ENCODE results near the gene WDSUB1.

DNA sequence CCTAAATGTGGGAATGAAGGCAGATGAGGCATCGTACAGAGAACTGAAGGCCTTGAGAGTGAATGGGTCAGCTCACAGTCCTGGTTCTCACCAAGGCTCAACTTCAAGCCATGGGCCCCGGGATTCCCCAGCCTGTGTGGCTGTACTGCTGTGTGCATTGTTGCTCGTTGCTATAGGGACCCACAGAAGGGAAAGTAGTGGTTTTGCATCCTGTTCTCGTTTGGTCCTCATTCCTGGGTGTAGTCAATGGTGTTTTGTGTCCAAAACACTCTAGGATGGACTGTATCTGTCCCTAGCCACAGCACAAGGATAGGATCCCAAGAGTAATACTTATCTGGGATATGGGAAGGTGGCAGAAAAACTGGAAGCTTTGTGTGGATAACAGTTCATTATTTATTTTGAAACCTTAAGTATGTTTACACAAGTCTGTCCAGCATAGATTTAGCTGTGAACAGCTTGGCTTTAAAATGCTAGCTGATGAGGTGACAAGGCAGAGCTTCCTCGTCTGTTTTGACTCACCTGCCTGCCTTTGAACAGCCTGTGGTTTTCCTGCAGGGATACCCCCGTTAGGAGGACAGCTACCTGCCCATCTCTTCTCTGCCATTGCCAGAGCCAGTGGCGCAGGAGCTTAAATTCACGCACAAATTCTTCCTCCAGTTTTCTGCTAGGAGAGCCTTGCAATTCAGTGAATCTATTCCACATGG, 85.0 kb downstream of the WDSUB1 start:
- TF ChIP-seq, protein P1, sequence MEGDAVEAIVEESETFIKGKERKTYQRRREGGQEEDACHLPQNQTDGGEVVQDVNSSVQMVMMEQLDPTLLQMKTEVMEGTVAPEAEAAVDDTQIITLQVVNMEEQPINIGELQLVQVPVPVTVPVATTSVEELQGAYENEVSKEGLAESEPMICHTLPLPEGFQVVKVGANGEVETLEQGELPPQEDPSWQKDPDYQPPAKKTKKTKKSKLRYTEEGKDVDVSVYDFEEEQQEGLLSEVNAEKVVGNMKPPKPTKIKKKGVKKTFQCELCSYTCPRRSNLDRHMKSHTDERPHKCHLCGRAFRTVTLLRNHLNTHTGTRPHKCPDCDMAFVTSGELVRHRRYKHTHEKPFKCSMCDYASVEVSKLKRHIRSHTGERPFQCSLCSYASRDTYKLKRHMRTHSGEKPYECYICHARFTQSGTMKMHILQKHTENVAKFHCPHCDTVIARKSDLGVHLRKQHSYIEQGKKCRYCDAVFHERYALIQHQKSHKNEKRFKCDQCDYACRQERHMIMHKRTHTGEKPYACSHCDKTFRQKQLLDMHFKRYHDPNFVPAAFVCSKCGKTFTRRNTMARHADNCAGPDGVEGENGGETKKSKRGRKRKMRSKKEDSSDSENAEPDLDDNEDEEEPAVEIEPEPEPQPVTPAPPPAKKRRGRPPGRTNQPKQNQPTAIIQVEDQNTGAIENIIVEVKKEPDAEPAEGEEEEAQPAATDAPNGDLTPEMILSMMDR (conservative IDR thresholded peaks at IDR 0.05; ENCODE audit: low read length), result no peak
- TF ChIP-seq EZH2phosphoT487 (IDR thresholded peaks at IDR 0.05; ENCODE audit: borderline replicate concordance, low read depth, low read length), result no peak
